Stimulated activated CD4-positive, alpha-beta T cell treated with anti-CD3 and anti-CD28 coated beads, Interleukin-15, amount 100 ng/mL, for 1 hour (primary cell): Measurements from ENCODE around the gene SP7.
"Not testable (repeated sequence)": the region's sequence is repeated elsewhere in the genome, so short reads cannot be mapped to it uniquely, and the experiment has no call there.

Experiments
- DNase-seq, 2 donors: peaks; one replicate each; pipeline ENCODE4 v3.0.0-alpha.2; 2020; ENCODE audit warnings: low read depth in 1 of 2, low spot score in 1 of 2

SP7 gene

GRCh38 chr12:53336181-53336681 is at the start of gene SP7:
SP7 (minus strand) TSS chr12:53336354; CDS start chr12:53335646, 708 bp downstream.
- DNase-seq, result no peak

- DNase-seq, result no peak
Measured at GRCh38 chr12:53383258-53383657, 47.1 kb upstream of the SP7 start.

- DNase-seq, result no peak
Measured at GRCh38 chr12:53381731-53382630, 45.8 kb upstream of the SP7 start.

GRCh38 chr12:53380794-53381730 is 44.9 kb upstream of the SP7 start:
- DNase-seq, result no peak

GRCh38 chr12:53380104-53380793 is 44.1 kb upstream of the SP7 start, which contains the start of gene SP1:
SP1 (plus strand) TSS chr12:53380176; CDS start chr12:53380292, 116 bp downstream.
- peak; percentile 97 to 99 for DNase-seq

- DNase-seq, result peak; percentile 76 to 79
Measured at GRCh38 chr12:53379389-53380103, 43.4 kb upstream of the SP7 start.

GRCh38 chr12:53378724-53379388 is 42.7 kb upstream of the SP7 start:
- no peak for DNase-seq

GRCh38 chr12:53378222-53378621 is 42.1 kb upstream of the SP7 start:
- no peak for DNase-seq

GRCh38 chr12:53376747-53377146 is 40.6 kb upstream of the SP7 start:
- no peak for DNase-seq

GRCh38 chr12:53374277-53374676 is 38.1 kb upstream of the SP7 start:
- not testable (repeated sequence) for DNase-seq

GRCh38 chr12:53373554-53374133 is 37.5 kb upstream of the SP7 start:
- DNase-seq, result not testable (repeated sequence)

GRCh38 chr12:53365245-53365904 is 29.2 kb upstream of the SP7 start:
- DNase-seq, result no peak

GRCh38 chr12:53361638-53362037 is 25.5 kb upstream of the SP7 start:
- not testable (repeated sequence) for DNase-seq

GRCh38 chr12:53358836-53359419 is 22.8 kb upstream of the SP7 start:
- no peak for DNase-seq

- no peak for DNase-seq
Measured at GRCh38 chr12:53355121-53355520, 19.0 kb upstream of the SP7 start.

- no peak for DNase-seq
Measured at GRCh38 chr12:53353257-53353655, 17.1 kb upstream of the SP7 start.

GRCh38 chr12:53352331-53353256 is 16.4 kb upstream of the SP7 start:
- peak; percentile 56 to 65 for DNase-seq
